GM12874 (cell line): ENCODE results near the gene AKAIN1.

Experiments
- TF ChIP-seq, protein P1 (sequence below): IDR thresholded peaks from 2 replicates; pipeline ENCODE4 v1.5.1; 2011; ENCODE audit warnings: low read depth, mild to moderate bottlenecking, control low read depth, low read length, moderate library complexity; ENCODE audit not compliant: insufficient read depth

AKAIN1 gene

DNA sequence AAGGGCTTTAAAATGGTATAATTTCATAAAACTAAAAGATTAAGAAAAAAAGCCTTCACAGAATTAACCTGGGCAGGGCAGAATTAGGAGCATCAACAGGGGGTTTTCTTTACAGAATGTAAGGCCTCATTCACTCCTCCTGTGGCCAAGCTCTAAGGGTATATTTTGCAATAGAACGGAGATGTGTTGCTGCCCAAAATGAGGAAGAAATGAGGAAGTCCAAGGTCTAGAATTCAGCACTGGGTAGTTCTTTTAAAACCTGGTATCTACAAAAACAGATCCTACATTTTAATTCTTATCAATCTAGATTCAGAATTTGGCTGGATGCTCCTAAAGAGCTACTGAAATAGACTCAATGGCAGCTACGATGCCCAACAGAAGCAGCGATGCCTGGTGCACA lies 101.8 kb downstream of the AKAIN1 start:
- TF ChIP-seq, protein P1, sequence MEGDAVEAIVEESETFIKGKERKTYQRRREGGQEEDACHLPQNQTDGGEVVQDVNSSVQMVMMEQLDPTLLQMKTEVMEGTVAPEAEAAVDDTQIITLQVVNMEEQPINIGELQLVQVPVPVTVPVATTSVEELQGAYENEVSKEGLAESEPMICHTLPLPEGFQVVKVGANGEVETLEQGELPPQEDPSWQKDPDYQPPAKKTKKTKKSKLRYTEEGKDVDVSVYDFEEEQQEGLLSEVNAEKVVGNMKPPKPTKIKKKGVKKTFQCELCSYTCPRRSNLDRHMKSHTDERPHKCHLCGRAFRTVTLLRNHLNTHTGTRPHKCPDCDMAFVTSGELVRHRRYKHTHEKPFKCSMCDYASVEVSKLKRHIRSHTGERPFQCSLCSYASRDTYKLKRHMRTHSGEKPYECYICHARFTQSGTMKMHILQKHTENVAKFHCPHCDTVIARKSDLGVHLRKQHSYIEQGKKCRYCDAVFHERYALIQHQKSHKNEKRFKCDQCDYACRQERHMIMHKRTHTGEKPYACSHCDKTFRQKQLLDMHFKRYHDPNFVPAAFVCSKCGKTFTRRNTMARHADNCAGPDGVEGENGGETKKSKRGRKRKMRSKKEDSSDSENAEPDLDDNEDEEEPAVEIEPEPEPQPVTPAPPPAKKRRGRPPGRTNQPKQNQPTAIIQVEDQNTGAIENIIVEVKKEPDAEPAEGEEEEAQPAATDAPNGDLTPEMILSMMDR: no peak

DNA sequence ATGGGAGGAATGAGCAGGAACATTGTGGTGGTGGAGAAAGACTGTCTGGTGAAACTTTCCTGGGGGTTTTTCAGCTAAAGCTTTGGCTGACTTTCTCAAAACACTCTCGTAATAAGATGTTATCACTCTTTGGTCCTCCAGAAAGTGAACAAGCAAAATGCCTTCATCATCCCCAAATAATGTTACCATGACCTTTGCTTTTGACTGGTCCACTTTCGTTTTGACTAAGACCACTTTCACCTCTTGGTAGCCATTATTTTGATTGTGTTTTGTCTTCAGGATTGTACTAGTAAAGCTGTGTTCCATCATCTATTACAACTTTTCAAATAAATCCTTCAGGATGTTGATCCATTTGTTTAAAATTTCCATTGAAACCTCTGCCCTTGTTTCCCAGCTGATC lies 103.2 kb downstream of the AKAIN1 start:
- TF ChIP-seq, protein P1: no peak
